GM21619 (cell line): ENCODE measurements around the gene CAPN2.
"Not testable (repeated sequence)": the region's sequence is repeated elsewhere in the genome, so short reads cannot be mapped to it uniquely, and the experiment has no call there.

Experiments
- ATAC-seq: cut with Tn5 transposase; IDR thresholded peaks from one replicate; pipeline ENCODE4 v1.9.1; 2021; ENCODE audit not compliant: unreplicated experiment

CAPN2 gene

DNA sequence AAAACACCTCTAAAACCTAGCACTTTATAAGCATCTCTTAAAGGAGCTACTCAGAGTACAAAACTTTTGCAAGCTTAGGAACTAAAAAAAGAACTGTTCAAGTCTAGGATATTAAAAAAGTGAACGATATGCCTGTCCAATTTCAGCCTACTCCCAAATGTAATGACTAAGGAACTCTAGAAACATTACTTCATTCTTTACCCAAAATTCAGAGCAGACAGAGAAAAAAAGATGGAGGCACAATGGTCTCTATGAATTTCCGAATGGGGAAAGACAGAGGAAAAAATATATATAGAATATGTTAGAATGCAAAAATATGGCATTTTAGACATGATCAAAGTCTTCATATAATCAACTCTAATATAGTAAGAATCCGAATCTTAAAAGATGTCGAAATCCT lies 72.2 kb downstream of the CAPN2 start:
- ATAC-seq, result no peak

DNA sequence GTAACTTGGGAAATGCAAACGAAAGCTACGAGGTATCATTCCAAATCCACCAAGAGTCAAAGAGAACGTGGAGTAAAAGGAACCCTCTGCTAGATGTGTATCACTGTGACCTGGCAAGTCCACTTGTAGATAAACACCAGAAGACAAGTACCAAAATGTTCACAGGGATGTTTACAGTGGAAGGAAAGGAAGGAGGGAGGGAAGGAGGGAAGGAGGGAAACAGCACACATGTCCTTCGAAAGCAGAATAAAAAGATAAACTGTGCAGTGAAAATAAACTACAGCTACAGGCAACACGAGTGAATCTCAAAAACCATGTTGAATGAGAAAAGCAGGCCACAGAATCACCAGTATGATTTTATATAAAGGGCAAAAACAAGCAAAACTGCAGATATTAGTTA lies 73.5 kb downstream of the CAPN2 start:
- no peak for ATAC-seq

GRCh38 chr1:223788746-223789415 lies 76.5 kb downstream of the CAPN2 start:
- ATAC-seq, result no peak

- no peak for ATAC-seq
Measured at GRCh38 chr1:223792046-223792445, 79.7 kb downstream of the CAPN2 start.

DNA sequence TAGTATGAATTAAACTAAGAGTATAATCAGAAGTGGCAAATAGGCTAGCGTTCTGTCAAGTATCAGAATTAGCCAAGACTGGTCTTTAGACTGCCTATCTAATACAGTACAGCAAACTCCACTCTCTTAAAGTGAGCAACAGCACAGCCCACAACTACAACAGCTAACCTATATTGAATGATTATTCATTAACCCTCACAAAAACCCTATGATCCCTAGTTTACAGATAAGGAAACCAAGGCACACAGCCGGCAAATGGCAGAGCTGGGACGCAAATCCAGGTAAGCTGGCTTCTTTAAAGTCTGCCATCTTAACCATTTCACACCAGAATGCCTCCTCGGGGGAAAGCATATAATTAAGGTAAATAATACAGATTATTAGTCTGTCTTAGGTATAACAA lies 81.4 kb downstream of the CAPN2 start:
- no peak for ATAC-seq

DNA sequence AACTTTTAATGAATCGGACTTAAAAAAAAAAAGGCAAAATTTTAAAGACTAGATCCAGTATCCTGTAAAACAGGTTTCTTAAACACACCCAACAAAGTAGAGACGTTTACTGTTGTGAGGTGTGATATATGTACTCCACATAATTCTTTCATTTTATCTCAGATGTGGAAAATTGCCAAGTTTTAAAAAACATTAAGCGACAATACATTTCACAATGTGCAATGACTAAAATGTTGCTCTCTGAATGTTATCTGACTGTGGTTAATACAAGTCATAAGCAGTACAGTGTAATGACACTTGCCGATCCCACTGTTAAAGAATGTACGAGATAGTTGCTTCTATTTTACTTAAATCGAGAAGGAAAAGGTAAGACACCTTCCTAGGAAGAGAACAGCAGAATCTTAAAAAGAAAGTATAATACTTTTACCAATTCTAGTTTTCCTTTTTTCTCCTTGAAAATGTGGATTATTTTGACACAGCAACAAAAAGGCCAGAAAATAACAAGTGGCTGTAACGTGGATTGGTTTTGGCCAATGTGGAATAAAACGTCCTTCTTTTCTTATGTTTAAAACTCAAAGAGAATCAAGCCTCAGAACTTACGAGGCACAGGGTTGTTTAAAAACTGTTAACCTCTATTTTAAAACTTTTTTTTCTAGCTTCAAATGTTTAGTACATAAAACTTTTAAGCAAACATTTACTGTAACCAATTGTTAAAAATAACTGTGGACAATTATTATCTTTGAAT lies 82.0 kb downstream of the CAPN2 start:
- no peak for ATAC-seq

GRCh38 chr1:223796210-223796609 lies 83.9 kb downstream of the CAPN2 start:
- no peak for ATAC-seq

- ATAC-seq, result no peak
Measured at GRCh38 chr1:223802032-223802431, 89.7 kb downstream of the CAPN2 start.

DNA sequence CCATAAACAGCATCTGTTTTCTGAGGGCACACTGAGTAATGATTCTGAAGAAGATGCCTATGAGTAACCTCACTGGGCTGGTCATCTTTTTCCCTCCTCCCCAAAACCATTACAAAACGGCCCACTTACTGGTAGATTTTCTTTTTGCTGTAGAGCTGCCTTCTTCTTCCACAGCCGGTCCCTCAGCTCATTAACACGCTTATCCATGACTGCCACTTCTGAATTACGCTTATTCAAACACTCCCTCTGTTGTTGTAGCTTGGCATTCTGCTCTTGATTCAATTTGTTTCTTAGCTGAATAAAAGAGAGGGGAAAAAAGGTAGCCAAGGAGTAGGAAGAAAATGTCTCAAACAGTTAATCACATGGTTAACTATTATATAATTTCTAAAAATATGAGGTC lies 90.3 kb downstream of the CAPN2 start:
- no peak for ATAC-seq

- no peak for ATAC-seq
Measured at GRCh38 chr1:223803211-223803610, 90.9 kb downstream of the CAPN2 start.

GRCh38 chr1:223809905-223810304 lies 97.6 kb downstream of the CAPN2 start:
- ATAC-seq, result not testable (repeated sequence)

DNA sequence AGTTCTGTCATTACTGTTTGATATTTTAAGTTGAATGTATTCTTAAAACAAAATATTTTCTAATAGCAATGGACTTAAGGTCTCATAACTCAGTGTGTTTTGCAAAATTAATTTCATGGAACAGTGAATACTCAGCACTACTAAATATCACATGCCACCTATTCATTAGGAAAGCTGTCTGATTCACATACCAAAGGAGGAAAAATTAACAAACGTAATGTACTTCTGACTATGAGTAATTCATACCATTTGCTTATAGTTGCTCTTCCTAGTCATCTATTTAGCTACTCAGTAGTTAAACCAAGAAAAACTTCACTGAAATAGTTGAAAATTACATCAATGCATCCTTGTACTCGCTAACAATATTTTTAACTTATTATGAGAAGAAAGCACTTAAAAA lies 98.2 kb downstream of the CAPN2 start:
- ATAC-seq, result no peak

DNA sequence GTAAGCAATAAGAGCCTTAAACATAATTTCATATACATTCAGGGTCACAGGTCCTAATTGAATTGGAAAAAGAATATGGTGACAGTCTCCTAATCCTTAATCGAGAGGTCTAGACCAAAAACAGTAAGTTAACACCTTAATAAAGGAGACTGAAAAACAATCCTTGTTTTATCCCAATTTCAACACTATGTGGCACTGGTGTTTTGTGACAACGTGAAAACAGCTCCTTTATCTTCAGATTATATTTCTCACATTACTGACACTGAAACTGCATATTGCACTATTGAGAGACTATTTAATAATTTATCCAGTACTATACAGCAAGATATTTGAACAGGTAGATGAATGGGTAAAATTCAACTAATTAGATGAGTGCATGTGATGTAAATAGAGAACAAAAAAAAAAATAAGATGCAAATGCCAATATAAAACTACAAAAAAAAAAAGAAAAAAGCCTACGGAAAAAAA lies 99.3 kb downstream of the CAPN2 start:
- ATAC-seq, result no peak

DNA sequence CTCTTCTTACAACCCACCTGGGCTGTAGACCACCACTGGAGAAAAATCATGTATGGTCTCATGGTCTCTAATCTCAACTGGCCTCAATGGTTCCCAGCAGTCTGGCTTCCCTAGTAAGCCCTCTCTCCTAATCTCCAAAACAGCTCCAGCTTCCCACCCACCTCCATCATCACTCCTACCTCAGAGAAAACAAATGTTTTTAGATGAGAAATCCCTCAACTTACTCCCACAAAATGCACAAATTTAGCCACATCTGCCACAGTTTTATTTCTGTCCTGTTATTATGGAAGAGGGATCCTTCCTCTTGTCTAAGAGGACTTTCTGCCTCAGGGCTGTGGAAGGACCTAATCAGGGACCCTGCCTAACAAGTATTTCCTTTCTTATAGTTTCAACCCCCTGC lies 101.3 kb downstream of the CAPN2 start:
- no peak for ATAC-seq

DNA sequence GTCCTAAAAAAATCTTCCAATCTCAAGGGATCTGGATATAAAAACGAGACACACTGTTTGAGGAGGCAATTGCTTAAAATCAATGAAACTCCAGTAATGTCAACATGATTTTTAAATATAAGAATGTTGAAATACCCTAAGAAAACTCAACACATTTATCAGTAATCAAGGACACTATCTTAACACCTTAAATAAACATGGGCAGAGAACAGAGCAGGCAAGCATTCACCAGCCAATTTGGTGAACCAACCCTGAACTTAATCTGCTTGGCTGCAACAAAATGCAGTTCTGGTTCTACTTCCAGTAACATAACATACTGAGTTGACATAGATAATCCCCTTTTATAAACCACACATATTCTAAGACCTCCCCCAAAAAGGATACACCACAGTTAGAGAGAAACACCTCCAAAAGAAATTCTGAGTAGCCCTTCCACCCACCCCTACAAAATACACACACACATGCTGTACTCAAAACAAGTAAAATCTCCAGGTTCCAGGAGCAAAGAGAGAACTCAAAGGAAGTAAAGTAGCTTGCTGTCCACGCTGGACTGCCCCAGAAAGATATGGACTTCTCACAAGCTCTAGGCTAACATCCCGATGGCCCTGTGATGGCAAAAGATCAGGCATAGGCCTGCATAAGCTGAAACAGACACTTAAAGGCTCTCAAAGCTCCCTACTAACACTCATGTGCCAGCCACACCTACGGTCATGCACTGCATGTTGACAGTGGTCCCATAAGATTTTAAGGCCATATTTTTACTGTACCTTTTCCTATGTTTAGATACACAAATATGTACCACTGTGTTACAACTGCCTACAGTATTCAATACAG lies 102.9 kb downstream of the CAPN2 start:
- no peak for ATAC-seq

DNA sequence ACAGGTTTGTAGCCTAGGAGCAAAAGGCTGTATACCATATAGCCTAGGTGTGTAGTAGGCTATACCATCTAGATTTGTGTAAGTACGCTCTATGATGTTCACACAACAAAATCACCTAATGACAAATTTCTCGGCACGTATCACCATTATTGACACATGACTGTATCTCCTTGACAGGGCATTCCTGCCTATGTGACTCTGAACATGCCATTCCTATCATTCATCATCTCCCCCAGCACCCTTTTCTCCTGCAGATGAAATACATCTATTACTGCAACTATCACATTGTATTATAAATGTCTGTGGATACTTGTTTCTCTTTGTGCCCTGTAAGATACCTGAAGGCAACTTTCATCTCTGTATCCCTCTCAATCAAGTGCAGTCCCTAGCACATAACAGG lies 103.5 kb downstream of the CAPN2 start:
- ATAC-seq, result no peak

DNA sequence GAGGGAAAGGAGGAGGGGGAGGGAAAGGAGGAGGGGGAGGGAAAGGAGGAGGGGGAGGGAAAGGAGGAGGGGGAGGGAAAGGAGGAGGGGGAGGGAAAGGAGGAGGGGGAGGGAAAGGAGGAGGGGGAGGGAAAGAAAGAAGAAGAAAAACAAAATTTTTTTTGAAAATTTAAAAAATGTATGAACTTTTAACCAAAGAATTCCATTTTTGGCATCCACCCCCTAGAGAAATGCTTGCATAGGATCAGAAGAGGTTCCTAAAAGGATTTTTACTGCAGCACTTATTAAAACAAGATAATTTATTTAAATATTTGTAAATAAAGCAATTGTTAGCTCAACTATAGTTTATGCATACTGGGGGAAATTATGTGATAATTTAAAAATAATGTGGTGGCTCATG lies 104.9 kb downstream of the CAPN2 start:
- ATAC-seq, result not testable (repeated sequence)

GRCh38 chr1:223819730-223820514 lies 107.6 kb downstream of the CAPN2 start:
- no peak for ATAC-seq

- no peak for ATAC-seq
Measured at GRCh38 chr1:223820515-223820858, 108.1 kb downstream of the CAPN2 start.

GRCh38 chr1:223820971-223821370 lies 108.6 kb downstream of the CAPN2 start:
- ATAC-seq, result no peak

- no peak for ATAC-seq
Measured at GRCh38 chr1:223824287-223824686, 111.9 kb downstream of the CAPN2 start.
